Mucosa of descending colon (tissue), 3 donors: ENCODE data around the gene CHMP6. TPM values are rescaled to one million over a fixed set of nuclear protein-coding genes. Genes with fewer than 3 reads are reported as not detected.
A peak's percentile ranks its signal among the peaks of the same experiment; 100 is the strongest.

Experiments
- ATAC-seq: fragments of 200-7000 bp; cut with Tn5 transposase; one replicate; pipeline ENCODE4 v1.9.1; 2020; ENCODE audit warnings: mild to moderate bottlenecking, moderate library complexity
- DNase-seq, 3 donors: peaks; one replicate each; pipeline ENCODE4 v3.0.0-alpha.2; 2020
- H3K36me3 ChIP-seq: fragments of 200-600 bp; one replicate; pipeline ENCODE4 v1.8.0; 2021; ENCODE audit warnings: low read depth, mild to moderate bottlenecking
- H3K4me1 ChIP-seq: fragments of 200-600 bp; one replicate; pipeline ENCODE4 v1.8.0; 2021; ENCODE audit warnings: low read depth, mild to moderate bottlenecking
- H3K4me3 ChIP-seq: fragments of 200-600 bp; one replicate; pipeline ENCODE4 v1.8.0; 2021; ENCODE audit warnings: mild to moderate bottlenecking
- H3K9me3 ChIP-seq: fragments of 200-600 bp; one replicate; pipeline ENCODE4 v1.8.0; 2021; ENCODE audit warnings: mild to moderate bottlenecking
- CTCF ChIP-seq: fragments of 200-600 bp; IDR thresholded peaks from one replicate; pipeline ENCODE4 v1.8.0; 2022; ENCODE audit warnings: antibody characterized with exemption, mild to moderate bottlenecking
- intact Hi-C, 2 donors: fragments of 100-400 bp; cut with DNase I in 1 of 2; cut with micrococcal nuclease in 1 of 2; formaldehyde crosslinking; loops; one replicate each; pipeline versions ENCODE4 v1.11.0 to v1.11.1; 2022; cut with DNase I, micrococcal nuclease
- total RNA-seq, 3 donors: library from RNA; stranded (reverse); fragmentation: NEBNext Ultra II Directional in 2 of 3; extraction: Animal tissue kit (Norgen Biotek cat#: 25700) in 2 of 3; gene quantifications; one replicate each; pipeline versions ENCODE4 v1.2.1 to v1.2.4, GENCODE V29; 2021 to 2023
- donor health status: DM: no; HTN: no; CAD: no; lungs with moderate emphysema.
- donor health status: DM: no; HTN: no; CAD: no.
- donor health status: DM: no; HTN: yes; CAD: no.

CHMP6 gene
- total RNA-seq, 3 donors from 2014 or later: 35.1 to 43.9 (median 35.4) TPM

DNA sequence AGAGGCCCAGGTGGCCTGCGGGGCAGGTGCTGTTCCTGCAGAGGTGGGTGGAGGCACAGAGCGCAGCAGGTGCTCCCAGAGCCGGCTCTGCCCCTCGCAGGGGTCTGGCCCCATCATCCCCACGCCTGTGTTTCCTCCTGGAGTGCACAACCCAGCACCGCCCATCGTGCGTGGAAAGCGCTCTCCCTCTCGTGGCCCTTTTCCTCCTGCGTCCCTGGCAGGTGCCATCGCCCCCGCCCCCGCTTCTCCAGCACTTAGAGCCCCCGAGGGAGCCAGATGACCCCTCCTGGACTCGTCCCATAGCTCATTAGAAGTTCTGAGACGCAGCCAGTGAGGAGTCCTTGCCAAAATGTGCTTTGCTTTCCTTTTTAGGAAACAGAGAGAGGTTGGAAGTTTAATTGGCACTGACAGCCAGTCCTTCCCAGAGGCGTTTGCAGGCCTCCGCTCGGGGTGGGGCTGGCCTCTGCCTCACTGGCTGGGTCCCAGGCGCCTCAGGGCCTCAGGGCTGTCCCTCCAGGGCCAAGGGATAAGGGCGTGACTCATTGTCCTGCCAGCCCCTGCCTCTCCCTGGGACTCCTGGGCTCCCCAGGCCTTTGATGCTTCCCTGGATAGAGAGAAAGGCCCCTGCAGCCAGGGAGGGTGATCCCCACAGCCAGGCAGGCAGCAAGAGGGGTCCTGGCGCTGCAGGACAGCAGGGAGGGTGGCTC lies 32.2 kb upstream of the CHMP6 start:
- H3K36me3 ChIP-seq: no peaks in the 10 kb centered on the region
- DNase-seq: peak; percentile 53 to 77 (median 70)

GRCh38 chr17:80960037-80960796 lies 31.4 kb upstream of the CHMP6 start:
- no peaks in the 10 kb centered on the region for H3K36me3 ChIP-seq

More for the DNA sequence above, 32.2 kb upstream of the CHMP6 start:
- no peak for TF ChIP-seq CTCF
- ATAC-seq: peak; percentile 68
- Histone ChIP-seq H3K9me3 (no peaks in the 10 kb centered on the region), H3K4me1 (no peaks in the 10 kb centered on the region), H3K4me3 (no peak overlapping the region)
- intact Hi-C loops: no loop called here

GRCh38 chr17:80960797-80961452 lies 30.7 kb upstream of the CHMP6 start:
- DNase-seq (peak in 2 of 3 donors; percentile 17 to 46), ATAC-seq (no peak)
- Histone ChIP-seq H3K4me3 (no peak overlapping the region), H3K36me3 (no peaks in the 10 kb centered on the region), H3K9me3 (no peaks in the 10 kb centered on the region), H3K4me1 (no peaks in the 10 kb centered on the region)
- TF ChIP-seq CTCF: no peak
- intact Hi-C loops: no loop called here

More at GRCh38 chr17:80960037-80960796, 31.4 kb upstream of the CHMP6 start:
- ATAC-seq (no peak), DNase-seq (peak in 1 of 3 donors; percentile 36)
- no peak for TF ChIP-seq CTCF
- intact Hi-C loops: no loop called here
- Histone ChIP-seq H3K9me3 (no peaks in the 10 kb centered on the region), H3K4me1 (no peaks in the 10 kb centered on the region), H3K4me3 (no peak overlapping the region)

DNA sequence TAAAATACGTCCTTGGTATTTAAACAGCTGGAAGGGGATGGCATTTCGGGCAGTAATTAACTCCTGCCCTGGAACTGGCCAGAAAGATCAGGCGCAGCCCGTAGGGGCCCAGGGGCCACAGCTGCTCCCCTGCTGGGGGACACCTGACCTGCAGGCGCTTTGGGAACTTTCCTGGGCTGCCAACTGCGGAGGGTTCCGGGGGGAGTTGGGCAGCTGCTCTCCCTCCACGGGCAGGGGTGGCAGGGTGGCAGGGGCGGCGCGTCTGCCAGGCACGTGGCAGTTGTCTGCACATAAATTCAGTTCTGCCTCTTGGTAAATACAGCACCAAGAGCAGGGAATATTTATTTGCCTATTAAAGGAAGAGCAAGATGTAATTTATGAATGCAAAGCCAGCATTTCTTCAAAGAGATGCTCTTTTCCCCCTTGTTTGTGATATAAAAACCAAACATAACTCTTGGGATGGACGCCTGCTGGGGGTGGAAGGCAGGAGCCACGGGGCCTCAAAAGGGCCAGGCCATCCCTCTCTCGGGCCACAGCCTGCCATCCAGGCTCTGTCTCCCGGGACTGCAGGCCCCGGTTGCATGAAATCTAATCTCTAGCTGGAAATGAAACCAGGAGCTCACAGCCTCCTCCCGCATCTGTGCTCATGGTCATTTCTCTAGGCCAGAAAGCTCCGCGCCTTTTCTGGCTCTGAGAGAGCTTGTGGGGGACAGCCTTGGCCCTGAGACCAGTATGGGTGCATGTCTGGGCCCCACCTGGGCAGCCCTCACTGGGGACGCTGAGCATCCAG lies 29.9 kb upstream of the CHMP6 start:
- intact Hi-C loops: no loop called here
- Histone ChIP-seq H3K4me1 (no peaks in the 10 kb centered on the region), H3K36me3 (no peaks in the 10 kb centered on the region), H3K9me3 (no peaks in the 10 kb centered on the region), H3K4me3 (no peak overlapping the region)
- no peak for TF ChIP-seq CTCF
- ATAC-seq (no peak), DNase-seq (no peak)
